Stimulated activated naive CD8-positive, alpha-beta T cell treated with anti-CD3 and anti-CD28 coated beads, Interleukin-15, amount 100 ng/mL, for 72 hours (primary cell): ENCODE results near the gene KRTAP5-6.

Source experiments
- ATAC-seq: fragments of 150-1000 bp; cut with Tn5 transposase; 2 replicates; pipeline ENCODE4 v1.10.0; 2021; ENCODE audit warnings: mild to moderate bottlenecking, moderate library complexity
- DNase-seq, 2 donors: peaks; one replicate each; pipeline ENCODE4 v3.0.0; 2021 to 2022
- H3K27ac Mint-ChIP-seq, 2 donors: one replicate each; pipeline ENCODE4 v1.8.0; 2022; ENCODE audit warnings: mild to moderate bottlenecking in 2 of 2, mixed read lengths in 2 of 2, moderate library complexity in 2 of 2
- H3K27me3 Mint-ChIP-seq: one replicate; pipeline ENCODE4 v1.8.0; 2022; ENCODE audit warnings: mixed read lengths
- H3K4me1 Mint-ChIP-seq: one replicate; pipeline ENCODE4 v1.8.0; 2022; ENCODE audit warnings: mild to moderate bottlenecking, mixed read lengths
- H3K4me3 Mint-ChIP-seq, 2 donors: one replicate each; pipeline ENCODE4 v1.8.0; 2022; ENCODE audit warnings: mild to moderate bottlenecking in 2 of 2, mixed read lengths in 2 of 2, moderate library complexity in 1 of 2
- H3K9me3 Mint-ChIP-seq, 2 donors: one replicate each; pipeline ENCODE4 v1.8.0; 2022; ENCODE audit warnings: mixed read lengths in 2 of 2

The KRTAP5-6 gene

GRCh38 chr11:1696608-1697570, at the start of gene KRTAP5-6:
TSS of gene KRTAP5-6 (plus strand) at chr11:1697195. CDS start at chr11:1697246, 51 bp downstream.
- ATAC-seq, result no peak

GRCh38 chr11:1647901-1648652, 48.9 kb upstream of the KRTAP5-6 start:
- ATAC-seq (no peak), DNase-seq (no peak)
- no peaks in the 10 kb centered on the region for H3K4me1 Mint-ChIP-seq
- H3K9me3 Mint-ChIP-seq, result no peaks in the 10 kb centered on the region
- peaks cover 24% of the 10 kb centered on the region for H3K27me3 Mint-ChIP-seq
- H3K4me3 Mint-ChIP-seq, result no peak overlapping the region
- H3K27ac Mint-ChIP-seq, result no peak overlapping the region

More at GRCh38 chr11:1696608-1697570, at the start of gene KRTAP5-6:
- Mint-ChIP-seq H3K27ac (peak within 1 kb of the TSS in 1 of 2 donors; percentile 59), H3K4me1 (peaks cover 41% of the 10 kb centered on the region), H3K4me3 (no peak within 1 kb of the TSS), H3K9me3 (peaks cover 0 to 8% of the 10 kb centered on the region in 2 donors), H3K27me3 (peaks cover 21% of the 10 kb centered on the region)
- no peak for DNase-seq

GRCh38 chr11:1648653-1649420, 48.2 kb upstream of the KRTAP5-6 start:
- Mint-ChIP-seq H3K9me3 (no peaks in the 10 kb centered on the region), H3K4me3 (no peak overlapping the region), H3K4me1 (no peaks in the 10 kb centered on the region), H3K27me3 (peaks cover 21% of the 10 kb centered on the region), H3K27ac (no peak overlapping the region)
- DNase-seq (no peak), ATAC-seq (no peak)

GRCh38 chr11:1650034-1650917, 46.7 kb upstream of the KRTAP5-6 start:
- Mint-ChIP-seq H3K27ac (no peak overlapping the region), H3K4me1 (no peaks in the 10 kb centered on the region), H3K27me3 (peaks cover 19% of the 10 kb centered on the region), H3K9me3 (no peaks in the 10 kb centered on the region), H3K4me3 (no peak overlapping the region)
- DNase-seq (no peak), ATAC-seq (no peak)

- peaks cover 13% of the 10 kb centered on the region for H3K27me3 Mint-ChIP-seq
- no peak for ATAC-seq
- H3K4me3 Mint-ChIP-seq, result no peak overlapping the region
- no peak overlapping the region for H3K27ac Mint-ChIP-seq
- H3K9me3 Mint-ChIP-seq, result no peaks in the 10 kb centered on the region
- DNase-seq, result no peak
- H3K4me1 Mint-ChIP-seq, result no peaks in the 10 kb centered on the region
These were observed 46.1 kb upstream of the KRTAP5-6 start for GRCh38 chr11:1650918-1651262.

- Mint-ChIP-seq H3K27ac (no peak overlapping the region), H3K4me3 (no peak overlapping the region), H3K4me1 (no peaks in the 10 kb centered on the region), H3K27me3 (peaks cover 11% of the 10 kb centered on the region), H3K9me3 (no peaks in the 10 kb centered on the region)
- DNase-seq, result no peak
- no peak for ATAC-seq
These were observed 45.5 kb upstream of the KRTAP5-6 start for GRCh38 chr11:1651411-1651980.

- Mint-ChIP-seq H3K27me3 (peaks cover 11% of the 10 kb centered on the region), H3K4me3 (no peak overlapping the region), H3K9me3 (no peaks in the 10 kb centered on the region), H3K4me1 (no peaks in the 10 kb centered on the region), H3K27ac (no peak overlapping the region)
- ATAC-seq (no peak), DNase-seq (no peak)
These were observed 45.0 kb upstream of the KRTAP5-6 start for GRCh38 chr11:1652026-1652425.

- no peak for ATAC-seq
- Mint-ChIP-seq H3K4me3 (no peak overlapping the region), H3K27ac (no peak overlapping the region), H3K9me3 (no peaks in the 10 kb centered on the region), H3K27me3 (peaks cover 11% of the 10 kb centered on the region), H3K4me1 (no peaks in the 10 kb centered on the region)
- no peak for DNase-seq
These were observed 44.6 kb upstream of the KRTAP5-6 start for GRCh38 chr11:1652442-1652770.

GRCh38 chr11:1652771-1653540, 44.0 kb upstream of the KRTAP5-6 start:
- Mint-ChIP-seq H3K4me1 (no peaks in the 10 kb centered on the region), H3K4me3 (no peak overlapping the region), H3K27me3 (peaks cover 11% of the 10 kb centered on the region), H3K27ac (no peak overlapping the region), H3K9me3 (no peaks in the 10 kb centered on the region)
- DNase-seq (peak; percentile 74 to 75), ATAC-seq (peak; percentile 78)

GRCh38 chr11:1653541-1654387, 43.2 kb upstream of the KRTAP5-6 start:
- peaks cover 16% of the 10 kb centered on the region for H3K27me3 Mint-ChIP-seq
- H3K9me3 Mint-ChIP-seq, result no peaks in the 10 kb centered on the region
- H3K4me3 Mint-ChIP-seq, result no peak overlapping the region
- no peak for DNase-seq
- ATAC-seq, result no peak
- H3K4me1 Mint-ChIP-seq, result no peaks in the 10 kb centered on the region
- no peak overlapping the region for H3K27ac Mint-ChIP-seq

- Mint-ChIP-seq H3K4me3 (no peak overlapping the region), H3K9me3 (no peaks in the 10 kb centered on the region), H3K4me1 (no peaks in the 10 kb centered on the region), H3K27ac (no peak overlapping the region), H3K27me3 (peaks cover 25% of the 10 kb centered on the region)
- ATAC-seq, result no peak
- DNase-seq, result no peak
These were observed 42.4 kb upstream of the KRTAP5-6 start for GRCh38 chr11:1654388-1655167.

GRCh38 chr11:1655168-1656060, 41.6 kb upstream of the KRTAP5-6 start:
- H3K4me3 Mint-ChIP-seq, result no peak overlapping the region
- peak overlapping the region in 1 of 2 donors; percentile 31 for H3K27ac Mint-ChIP-seq
- H3K27me3 Mint-ChIP-seq, result peaks cover 33% of the 10 kb centered on the region

More at GRCh38 chr11:1655168-1656060, 41.6 kb upstream of the KRTAP5-6 start:
- ATAC-seq (no peak), DNase-seq (no peak)
- Mint-ChIP-seq H3K9me3 (no peaks in the 10 kb centered on the region), H3K4me1 (no peaks in the 10 kb centered on the region)
